GM23248 (cell line): ENCODE measurements around the gene GAD2.

Experiments
- EZH2 ChIP-seq: fragments of 200-600 bp; sonication (generic); IDR thresholded peaks from 2 replicates; pipeline ENCODE4 v1.6.1; 2018; ENCODE audit warnings: antibody characterized with exemption, mild to moderate bottlenecking; ENCODE audit not compliant: insufficient read depth, poor library complexity, severe bottlenecking
- EZH2phosphoT487 ChIP-seq: fragments of 200-600 bp; sonication (generic); IDR thresholded peaks from 2 replicates; pipeline ENCODE4 v1.6.1; 2018; ENCODE audit warnings: antibody characterized with exemption, moderate library complexity, mild to moderate bottlenecking, low read depth; ENCODE audit not compliant: insufficient read depth

DNA sequence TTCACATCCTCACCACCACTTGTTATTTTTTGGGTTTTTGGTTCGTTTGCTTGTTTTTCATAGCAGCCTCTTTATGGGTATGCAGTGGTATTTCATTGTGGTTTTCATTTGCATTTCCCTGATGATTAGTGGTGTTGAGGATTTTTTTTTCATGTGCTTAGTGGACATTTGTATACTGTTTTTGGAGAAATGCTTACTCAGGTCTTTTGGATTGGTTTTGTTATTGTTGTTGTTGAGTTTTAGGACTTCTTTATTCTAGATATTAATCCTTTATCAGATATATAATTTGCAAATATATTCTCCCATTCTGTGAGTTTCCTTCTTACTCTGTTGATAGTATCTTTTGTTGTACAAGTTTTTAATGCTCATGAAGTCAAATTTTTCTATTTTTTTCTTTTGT lies 42.8 kb downstream of the GAD2 start:
- no peak for TF ChIP-seq EZH2
- no peak for TF ChIP-seq EZH2phosphoT487
